ENCODE data around the gene SLC4A3. TPM values are rescaled to one million over a fixed set of nuclear protein-coding genes. Genes with fewer than 3 reads are reported as not detected.
A peak's percentile ranks its signal among the peaks of the same experiment; 100 is the strongest.

Gene SLC4A3
- total and polyA plus RNA-seq, 12 donors, result 197 to 671 (median 370) TPM

DNA sequence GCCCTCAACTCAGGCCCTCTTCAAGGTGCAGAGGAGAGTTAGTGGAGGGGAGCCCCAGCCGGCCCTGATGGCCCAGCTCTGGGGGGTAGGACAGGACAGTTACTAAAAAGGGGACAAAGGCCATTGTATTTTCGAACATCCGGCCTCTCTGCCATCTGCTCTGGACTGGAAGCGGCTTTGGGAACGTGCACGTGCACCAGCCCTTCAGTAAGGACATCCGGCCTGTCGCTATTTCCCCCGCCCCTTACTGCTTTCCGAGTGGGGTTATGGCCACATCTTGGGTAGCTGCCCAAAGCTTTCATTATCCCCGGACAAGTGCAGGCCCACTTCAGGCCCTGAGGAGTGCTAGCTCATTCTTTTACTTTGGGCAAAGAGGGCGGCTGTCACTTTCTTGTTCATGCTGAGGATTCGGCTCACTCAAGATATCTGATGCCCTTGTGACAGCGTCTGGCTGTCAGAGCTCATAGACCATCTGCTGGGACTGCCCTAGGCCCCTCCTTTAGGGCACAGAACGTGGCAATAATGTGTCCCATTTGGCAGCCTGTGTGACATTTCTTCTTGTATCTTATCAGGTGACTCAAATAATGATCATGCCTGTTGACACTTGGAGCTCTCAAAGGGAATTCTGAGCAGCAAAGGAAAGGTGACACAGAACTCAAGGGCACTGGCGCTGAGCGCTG is 17.5 kb downstream of the SLC4A3 start:
- WGBS, 2 donors, result 28 to 39% methylated on average over 17 of the region's 17 CpGs
- H3K9me3 ChIP-seq, result no peaks in the 10 kb centered on the region
- TF ChIP-seq, protein P1, sequence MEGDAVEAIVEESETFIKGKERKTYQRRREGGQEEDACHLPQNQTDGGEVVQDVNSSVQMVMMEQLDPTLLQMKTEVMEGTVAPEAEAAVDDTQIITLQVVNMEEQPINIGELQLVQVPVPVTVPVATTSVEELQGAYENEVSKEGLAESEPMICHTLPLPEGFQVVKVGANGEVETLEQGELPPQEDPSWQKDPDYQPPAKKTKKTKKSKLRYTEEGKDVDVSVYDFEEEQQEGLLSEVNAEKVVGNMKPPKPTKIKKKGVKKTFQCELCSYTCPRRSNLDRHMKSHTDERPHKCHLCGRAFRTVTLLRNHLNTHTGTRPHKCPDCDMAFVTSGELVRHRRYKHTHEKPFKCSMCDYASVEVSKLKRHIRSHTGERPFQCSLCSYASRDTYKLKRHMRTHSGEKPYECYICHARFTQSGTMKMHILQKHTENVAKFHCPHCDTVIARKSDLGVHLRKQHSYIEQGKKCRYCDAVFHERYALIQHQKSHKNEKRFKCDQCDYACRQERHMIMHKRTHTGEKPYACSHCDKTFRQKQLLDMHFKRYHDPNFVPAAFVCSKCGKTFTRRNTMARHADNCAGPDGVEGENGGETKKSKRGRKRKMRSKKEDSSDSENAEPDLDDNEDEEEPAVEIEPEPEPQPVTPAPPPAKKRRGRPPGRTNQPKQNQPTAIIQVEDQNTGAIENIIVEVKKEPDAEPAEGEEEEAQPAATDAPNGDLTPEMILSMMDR (IDR thresholded peaks at IDR 0.05), result no peak
- peaks cover 0 to 11% (median 0%) of the 10 kb centered on the region in 9 donors for H3K36me3 ChIP-seq
- peaks cover 0 to 13% (median 0%) of the 10 kb centered on the region in 7 donors for H3K27me3 ChIP-seq
- intact Hi-C loops (cut with DNase I), result loop anchor here in 8 of 10 donors (1.0 to 10.0 kb wide), 12 partner anchors 14 to 243 kb away; partner anchors contain the start of genes CHPF (in 3 of the 8), TMEM198 (in 2 of the 8), INHA (in 1 of the 8) and OBSL1 (in 1 of the 8)
- peaks cover 13 to 64% (median 31%) of the 10 kb centered on the region in 9 donors for H3K4me1 ChIP-seq
- H3K4me3 ChIP-seq, result no peak overlapping the region
- DNase-seq, result peak; percentile 69 to 77
- ATAC-seq, result peak; percentile 47 to 77 (median 66)
- H3K27ac ChIP-seq, result peak overlapping the region; percentile 57 to 99 (median 88)

DNA sequence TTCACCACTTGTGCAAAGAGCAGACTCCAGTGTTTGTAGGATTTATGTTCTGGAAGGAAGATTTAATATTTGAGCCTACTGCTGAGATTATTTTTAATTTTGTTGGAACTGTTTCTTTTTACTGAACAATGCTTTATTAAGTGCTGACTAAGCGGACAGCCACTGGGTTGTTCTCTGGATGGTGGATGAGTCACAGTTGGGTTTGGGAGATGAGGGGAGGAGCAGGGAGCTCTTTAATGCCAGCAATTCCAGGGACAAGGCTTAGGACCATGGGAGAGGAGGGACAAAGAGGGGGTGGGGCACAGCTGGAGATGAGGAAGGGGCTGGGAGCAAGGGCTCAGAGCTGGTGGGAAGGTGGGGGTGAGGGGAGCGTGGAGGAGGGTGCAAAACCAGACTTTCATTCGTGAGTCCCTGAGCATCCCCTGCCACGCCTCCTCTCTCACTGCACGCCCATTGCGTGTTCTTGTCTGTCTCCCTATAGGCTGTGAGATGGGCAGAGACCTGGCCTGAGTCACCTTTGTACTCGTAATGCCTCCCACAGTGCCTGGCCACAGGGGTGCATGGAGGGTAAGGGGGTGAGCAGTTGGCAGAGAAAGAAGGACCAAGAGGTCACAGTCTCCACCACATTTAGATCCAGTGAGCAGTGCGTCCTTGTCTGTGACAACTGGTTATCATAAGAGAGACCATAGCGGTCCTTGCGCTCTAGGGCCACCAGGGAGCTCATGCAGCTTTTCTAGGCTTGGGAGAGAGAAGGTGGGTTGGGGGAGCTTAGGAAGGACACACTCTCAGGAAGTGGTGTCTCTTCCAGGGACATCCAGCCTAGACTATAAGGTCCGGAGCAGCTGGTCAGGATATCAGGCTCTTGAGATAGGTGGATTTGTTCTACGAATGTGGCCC is 18.4 kb downstream of the SLC4A3 start:
- WGBS, 2 donors, result 62 to 67% methylated on average over 12 of the region's 12 CpGs

DNA sequence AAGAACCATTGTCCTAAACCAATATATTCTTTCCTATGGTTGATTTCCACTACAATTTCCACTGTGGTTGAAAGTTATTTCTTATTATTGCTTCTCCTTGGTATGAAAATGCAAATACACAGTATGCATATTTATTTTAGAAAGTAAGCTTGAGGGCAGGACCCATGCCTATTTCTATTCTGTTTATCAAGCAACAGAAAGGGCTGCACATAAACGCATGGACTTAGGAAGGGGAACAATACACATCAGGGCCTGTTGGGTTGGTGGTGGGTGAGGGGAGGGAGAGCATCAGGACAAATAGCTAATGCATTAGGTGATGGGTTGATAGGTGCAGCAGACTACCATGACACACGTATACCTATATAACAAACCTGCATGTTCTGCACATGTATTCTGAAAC is 20.7 kb downstream of the SLC4A3 start:
- Histone ChIP-seq H3K36me3 (no peaks in the 10 kb centered on the region), H3K4me3 (no peak overlapping the region), H3K9me3 (peaks cover 0 to 10% (median 0%) of the 10 kb centered on the region in 11 donors), H3K27me3 (peaks cover 0 to 24% (median 5%) of the 10 kb centered on the region in 7 donors), H3K27ac (no peak overlapping the region), H3K4me1 (peaks cover 4 to 34% (median 17%) of the 10 kb centered on the region in 9 donors)
- ATAC-seq (no peak), DNase-seq (no peak)
- 84 to 88% methylated on average over 2 of the region's 2 CpGs for WGBS, 2 donors
- intact Hi-C loops (cut with DNase I), result loop anchor here in 4 of 10 donors (5.0 to 10.0 kb wide), 3 partner anchors 34 to 243 kb away; no protein-coding TSS in a partner anchor
- TF ChIP-seq, protein P1 (IDR thresholded peaks at IDR 0.05), result no peak

More for the DNA sequence above, 18.4 kb downstream of the SLC4A3 start:
- Histone ChIP-seq H3K9me3 (no peaks in the 10 kb centered on the region), H3K4me1 (peaks cover 13 to 56% (median 31%) of the 10 kb centered on the region in 9 donors), H3K4me3 (no peak overlapping the region), H3K27ac (peak overlapping the region; percentile 57 to 99 (median 88)), H3K36me3 (peaks cover 0 to 6% (median 0%) of the 10 kb centered on the region in 9 donors), H3K27me3 (peaks cover 0 to 13% (median 0%) of the 10 kb centered on the region in 7 donors)
- ATAC-seq (peak; percentile 16 to 39 (median 24)), DNase-seq (no peak)
- TF ChIP-seq, protein P1 (IDR thresholded peaks at IDR 0.05), result no peak
- intact Hi-C loops (cut with DNase I), result loop anchor here in 5 of 10 donors (1.0 to 10.0 kb wide), 8 partner anchors 15 to 241 kb away; partner anchors contain the start of gene CHPF (in 1 of the 5)

DNA sequence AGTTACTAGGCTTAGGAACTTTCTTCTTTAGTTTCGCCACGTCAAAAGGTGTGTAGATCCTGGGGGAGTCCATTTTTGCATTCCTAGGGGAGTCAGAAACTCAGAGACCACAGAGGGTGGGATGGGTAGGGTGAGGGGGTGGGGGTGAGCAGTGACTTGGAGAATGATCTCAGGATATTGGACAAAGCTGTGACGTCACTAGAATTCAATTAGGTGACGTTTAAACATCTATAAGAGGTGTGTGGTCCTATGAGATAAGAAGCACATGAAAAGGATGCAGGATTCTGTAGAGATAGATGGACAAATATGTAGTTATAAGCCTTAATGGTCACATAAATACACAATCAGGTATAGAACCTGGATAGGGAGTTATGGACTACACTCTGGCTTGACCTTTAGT is 21.5 kb downstream of the SLC4A3 start:
- peaks cover 0 to 10% (median 0%) of the 10 kb centered on the region in 11 donors for H3K9me3 ChIP-seq
- ATAC-seq (no peak), DNase-seq (no peak)
- peaks cover 0 to 28% (median 5%) of the 10 kb centered on the region in 7 donors for H3K27me3 ChIP-seq
- intact Hi-C loops (cut with DNase I), result loop anchor here in 4 of 10 donors (5.0 to 10.0 kb wide), 3 partner anchors 33 to 244 kb away; no protein-coding TSS in a partner anchor
- H3K4me1 ChIP-seq, result peaks cover 3 to 26% (median 15%) of the 10 kb centered on the region in 9 donors
- H3K4me3 ChIP-seq, result no peak overlapping the region
- H3K36me3 ChIP-seq, result no peaks in the 10 kb centered on the region
- TF ChIP-seq, protein P1 (IDR thresholded peaks at IDR 0.05), result no peak
- 76 to 85% methylated on average over 4 of the region's 4 CpGs for WGBS, 2 donors
- H3K27ac ChIP-seq, result no peak overlapping the region
